CD4-positive, alpha-beta T cell treated with Interferon gamma for 1 hour (primary cell): ENCODE measurements around the gene TJP2.

ENCODE experiments used
- DNase-seq: peaks from one replicate; pipeline ENCODE4 v3.0.0-alpha.2; 2020

Gene TJP2

GRCh38 chr9:69173891-69174615, at the start of gene TJP2:
Gene TJP2 (plus strand): TSS chr9:69174277. CDS start chr9:69174373, 96 bp downstream.
- peak; percentile 32 for DNase-seq

- DNase-seq, result no peak
Measured at GRCh38 chr9:69130456-69131441, 43.3 kb upstream of the TJP2 start.

- no peak for DNase-seq
Measured at GRCh38 chr9:69131682-69132081, 42.4 kb upstream of the TJP2 start.

- DNase-seq, result no peak
Measured at GRCh38 chr9:69132361-69132760, 41.7 kb upstream of the TJP2 start.

GRCh38 chr9:69134412-69134811, 39.7 kb upstream of the TJP2 start:
- no peak for DNase-seq

- no peak for DNase-seq
Measured at GRCh38 chr9:69136185-69136584, 37.9 kb upstream of the TJP2 start.

- DNase-seq, result no peak
Measured at GRCh38 chr9:69136779-69137178, 37.3 kb upstream of the TJP2 start.

- no peak for DNase-seq
Measured at GRCh38 chr9:69137311-69137710, 36.8 kb upstream of the TJP2 start.

- no peak for DNase-seq
Measured at GRCh38 chr9:69139596-69139995, 34.5 kb upstream of the TJP2 start.

GRCh38 chr9:69140123-69140735, 33.8 kb upstream of the TJP2 start:
- no peak for DNase-seq

- DNase-seq, result no peak
Measured at GRCh38 chr9:69141851-69142250, 32.2 kb upstream of the TJP2 start.

GRCh38 chr9:69143291-69143690, 30.8 kb upstream of the TJP2 start:
- no peak for DNase-seq

GRCh38 chr9:69145144-69145715, 28.8 kb upstream of the TJP2 start:
- DNase-seq, result no peak

- no peak for DNase-seq
Measured at GRCh38 chr9:69147041-69147834, 26.8 kb upstream of the TJP2 start.

GRCh38 chr9:69149321-69149807, 24.7 kb upstream of the TJP2 start:
- no peak for DNase-seq

GRCh38 chr9:69151506-69151905, 22.6 kb upstream of the TJP2 start:
- no peak for DNase-seq

GRCh38 chr9:69153707-69154521, 20.2 kb upstream of the TJP2 start:
- DNase-seq, result no peak

- no peak for DNase-seq
Measured at GRCh38 chr9:69155341-69156030, 18.6 kb upstream of the TJP2 start.

- DNase-seq, result no peak
Measured at GRCh38 chr9:69157751-69158466, 16.2 kb upstream of the TJP2 start.

- no peak for DNase-seq
Measured at GRCh38 chr9:69158471-69158870, 15.6 kb upstream of the TJP2 start.
